Memory B cell (primary cell): ENCODE measurements around the gene HCK.

Source experiments
- ATAC-seq: fragments of 150-1000 bp; cut with Tn5 transposase; 2 replicates; pipeline ENCODE4 v1.10.0; 2021; ENCODE audit warnings: low read depth, mild to moderate bottlenecking, moderate library complexity
- DNase-seq, 2 donors: peaks; one replicate each; pipeline ENCODE4 v3.0.0; 2022; ENCODE audit warnings: low spot score in 2 of 2
- H3K27ac Mint-ChIP-seq: one replicate; pipeline ENCODE4 v1.8.0; 2022; ENCODE audit warnings: mild to moderate bottlenecking, moderate library complexity, mixed read lengths
- H3K27me3 Mint-ChIP-seq: one replicate; pipeline ENCODE4 v1.8.0; 2022; ENCODE audit warnings: mixed read lengths
- H3K36me3 Mint-ChIP-seq: one replicate; pipeline ENCODE4 v1.8.0; 2022; ENCODE audit warnings: mild to moderate bottlenecking, mixed read lengths
- H3K4me1 Mint-ChIP-seq: one replicate; pipeline ENCODE4 v1.8.0; 2022; ENCODE audit warnings: mixed read lengths
- H3K4me3 Mint-ChIP-seq: one replicate; pipeline ENCODE4 v1.8.0; 2022; ENCODE audit warnings: mild to moderate bottlenecking, moderate library complexity, mixed read lengths
- H3K9me3 Mint-ChIP-seq: one replicate; pipeline ENCODE4 v1.8.0; 2022; ENCODE audit warnings: mixed read lengths

The HCK gene

DNA sequence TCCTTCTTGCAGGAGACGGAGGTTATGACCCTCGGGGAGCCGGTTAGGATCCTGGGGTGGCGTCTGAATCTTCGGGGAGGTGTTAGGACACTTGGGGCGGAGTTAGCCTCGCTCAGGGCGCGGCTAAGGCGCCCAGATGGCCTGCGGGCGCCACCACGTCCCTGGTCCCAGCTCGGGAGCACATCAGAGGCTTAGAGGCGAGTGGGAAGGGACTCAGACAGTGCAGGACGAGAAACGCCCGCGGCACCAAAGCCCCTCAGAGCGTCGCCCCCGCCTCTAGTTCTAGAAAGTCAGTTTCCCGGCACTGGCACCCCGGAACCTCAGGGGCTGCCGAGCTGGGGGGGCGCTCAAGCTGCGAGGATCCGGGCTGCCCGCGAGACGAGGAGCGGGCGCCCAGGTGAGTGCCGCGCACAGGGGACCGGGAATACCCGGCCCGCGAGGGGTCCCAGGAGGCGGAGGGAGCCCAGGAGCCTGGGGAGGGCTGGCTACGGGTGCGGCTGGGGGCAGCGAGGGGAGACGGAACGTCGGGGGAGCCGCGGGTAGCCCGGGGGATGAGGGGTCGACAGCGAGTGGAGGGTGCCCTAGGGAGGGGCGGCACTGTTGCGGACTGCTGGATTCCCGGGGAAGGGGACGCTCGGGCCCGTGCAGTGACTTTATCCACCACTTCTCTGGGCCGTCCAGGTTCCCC is at the start of gene HCK:
HCK (plus strand) TSS at position 153 of the 688 bp plus-strand sequence.
- Mint-ChIP-seq H3K27me3 (no peaks in the 10 kb centered on the region), H3K27ac (peak within 1 kb of the TSS; percentile 78), H3K4me1 (peaks cover 19% of the 10 kb centered on the region), H3K9me3 (no peaks in the 10 kb centered on the region), H3K4me3 (peak within 1 kb of the TSS; percentile 95), H3K36me3 (peaks cover 4% of the 10 kb centered on the region)
- DNase-seq = peak in 1 of 2 donors; percentile 35
- ATAC-seq = peak; percentile 62

DNA sequence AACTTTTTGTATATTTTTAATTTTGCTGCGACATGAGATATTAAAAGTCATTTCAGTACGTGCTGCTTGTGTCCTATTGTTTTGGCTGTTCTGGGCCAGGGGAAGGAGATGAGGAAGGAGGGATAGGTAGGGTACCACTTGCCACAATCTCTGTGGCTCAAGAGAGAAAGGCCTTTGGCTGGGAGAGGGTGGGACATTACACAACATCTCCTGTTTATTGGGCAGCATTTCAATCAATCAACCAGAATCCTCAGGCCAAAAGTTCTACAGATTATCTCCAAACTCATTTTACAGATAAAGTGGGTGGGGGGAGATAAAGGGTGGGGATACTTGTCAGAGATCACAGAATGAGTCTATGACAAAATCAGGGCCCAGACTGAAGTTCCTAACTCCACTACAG is 48.7 kb upstream of the HCK start:
- no peak for ATAC-seq
- peaks cover 4% of the 10 kb centered on the region for H3K27me3 Mint-ChIP-seq
- H3K36me3 Mint-ChIP-seq = no peaks in the 10 kb centered on the region
- H3K27ac Mint-ChIP-seq = no peak overlapping the region
- H3K9me3 Mint-ChIP-seq = no peaks in the 10 kb centered on the region
- no peak overlapping the region for H3K4me3 Mint-ChIP-seq
- H3K4me1 Mint-ChIP-seq = no peaks in the 10 kb centered on the region
- DNase-seq = no peak

DNA sequence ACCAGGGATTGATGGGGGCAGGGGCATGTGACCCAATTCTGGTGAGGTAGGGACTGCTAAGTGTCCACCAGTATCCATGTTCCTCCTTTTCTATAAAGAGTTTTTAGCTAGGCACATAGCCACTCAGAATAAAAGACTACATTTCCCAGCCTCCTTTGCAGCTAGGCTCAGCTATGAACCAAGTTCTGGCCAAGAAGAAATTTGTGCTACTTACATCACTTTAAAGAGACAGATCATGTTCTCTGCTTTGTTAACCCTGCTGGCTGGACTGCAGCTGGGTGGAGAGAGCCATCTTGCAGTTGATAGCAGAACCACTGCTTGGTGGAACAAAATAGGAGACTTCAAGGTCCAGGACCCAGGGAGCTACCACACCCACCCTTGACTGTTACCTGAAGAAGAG is 47.1 kb upstream of the HCK start:
- DNase-seq = no peak

DNA sequence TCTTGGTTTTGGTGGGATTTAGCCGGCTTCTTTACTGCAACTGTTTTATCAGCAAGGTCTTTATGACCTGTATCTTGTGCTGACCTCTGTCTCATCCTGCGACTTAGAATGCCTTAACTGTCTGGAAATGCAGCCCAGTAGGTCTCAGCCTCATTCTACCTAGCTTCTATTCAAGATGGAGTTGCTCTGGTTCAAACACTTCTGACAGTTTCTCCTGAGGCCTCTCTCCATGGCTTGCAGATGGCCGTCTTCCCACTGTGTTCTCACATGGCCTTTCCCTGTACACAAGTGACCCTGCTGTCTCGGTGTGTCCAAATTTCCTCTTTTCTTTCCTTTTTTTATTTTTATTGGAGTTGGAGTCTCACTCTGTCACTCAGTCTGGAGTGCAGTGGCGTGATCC is 46.0 kb upstream of the HCK start:
- H3K9me3 Mint-ChIP-seq = no peaks in the 10 kb centered on the region
- no peak overlapping the region for H3K27ac Mint-ChIP-seq
- no peaks in the 10 kb centered on the region for H3K36me3 Mint-ChIP-seq
- no peak overlapping the region for H3K4me3 Mint-ChIP-seq
- peaks cover 7% of the 10 kb centered on the region for H3K27me3 Mint-ChIP-seq
- no peaks in the 10 kb centered on the region for H3K4me1 Mint-ChIP-seq
- DNase-seq (no peak), ATAC-seq (no peak)

More for the DNA sequence above, 47.1 kb upstream of the HCK start:
- peaks cover 5% of the 10 kb centered on the region for H3K27me3 Mint-ChIP-seq
- no peaks in the 10 kb centered on the region for H3K36me3 Mint-ChIP-seq
- ATAC-seq = no peak
- H3K9me3 Mint-ChIP-seq = no peaks in the 10 kb centered on the region
- H3K4me3 Mint-ChIP-seq = no peak overlapping the region
- H3K27ac Mint-ChIP-seq = no peak overlapping the region
- no peaks in the 10 kb centered on the region for H3K4me1 Mint-ChIP-seq

DNA sequence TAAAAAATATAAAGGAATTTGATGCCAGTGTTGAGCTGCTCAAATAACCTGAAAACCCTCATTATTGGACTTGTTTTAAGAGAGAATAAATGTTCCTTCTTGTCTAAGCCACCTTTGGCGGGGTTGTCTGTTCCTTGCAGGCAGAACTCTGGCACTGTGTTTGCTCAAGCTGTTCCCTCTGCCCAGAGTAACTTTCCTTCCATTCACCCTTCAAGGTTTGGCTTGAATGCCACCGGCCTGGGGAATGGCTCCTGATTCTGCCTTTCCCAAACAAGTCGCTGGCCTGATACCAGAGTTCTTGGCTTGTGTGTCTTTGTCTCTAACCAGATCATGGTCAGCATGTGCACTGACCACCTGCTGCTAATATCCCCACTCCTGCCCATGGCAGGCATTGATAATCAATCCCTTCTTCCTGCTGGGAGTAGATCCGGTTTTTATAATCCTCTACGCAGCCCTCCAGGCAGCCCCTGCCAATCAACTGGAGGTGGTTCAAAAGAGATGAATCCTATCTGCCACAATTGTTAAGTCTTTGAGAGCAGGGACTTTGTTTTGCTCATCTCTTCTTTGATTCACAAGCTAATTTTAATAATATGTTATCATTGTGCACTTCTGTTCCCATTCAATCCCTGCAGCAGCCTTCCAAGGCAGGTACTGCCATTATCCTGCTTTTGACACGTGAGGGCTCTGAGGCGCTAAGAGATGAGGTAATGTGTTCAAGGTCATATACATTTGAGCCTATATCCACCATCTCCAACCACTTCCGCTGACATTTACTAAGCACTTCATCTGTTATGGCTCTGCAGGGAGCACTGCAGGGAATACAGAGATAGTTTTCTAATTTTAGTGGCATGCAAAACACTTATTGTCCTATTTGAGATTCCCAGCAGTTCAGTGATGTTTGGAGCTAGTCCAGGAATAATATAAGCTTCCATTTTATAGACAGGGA is 44.9 kb upstream of the HCK start:
- H3K9me3 Mint-ChIP-seq = no peaks in the 10 kb centered on the region
- H3K4me1 Mint-ChIP-seq = no peaks in the 10 kb centered on the region
- no peak for DNase-seq
- H3K27ac Mint-ChIP-seq = no peak overlapping the region
- ATAC-seq = no peak
- no peak overlapping the region for H3K4me3 Mint-ChIP-seq
- peaks cover 10% of the 10 kb centered on the region for H3K27me3 Mint-ChIP-seq
- no peaks in the 10 kb centered on the region for H3K36me3 Mint-ChIP-seq

DNA sequence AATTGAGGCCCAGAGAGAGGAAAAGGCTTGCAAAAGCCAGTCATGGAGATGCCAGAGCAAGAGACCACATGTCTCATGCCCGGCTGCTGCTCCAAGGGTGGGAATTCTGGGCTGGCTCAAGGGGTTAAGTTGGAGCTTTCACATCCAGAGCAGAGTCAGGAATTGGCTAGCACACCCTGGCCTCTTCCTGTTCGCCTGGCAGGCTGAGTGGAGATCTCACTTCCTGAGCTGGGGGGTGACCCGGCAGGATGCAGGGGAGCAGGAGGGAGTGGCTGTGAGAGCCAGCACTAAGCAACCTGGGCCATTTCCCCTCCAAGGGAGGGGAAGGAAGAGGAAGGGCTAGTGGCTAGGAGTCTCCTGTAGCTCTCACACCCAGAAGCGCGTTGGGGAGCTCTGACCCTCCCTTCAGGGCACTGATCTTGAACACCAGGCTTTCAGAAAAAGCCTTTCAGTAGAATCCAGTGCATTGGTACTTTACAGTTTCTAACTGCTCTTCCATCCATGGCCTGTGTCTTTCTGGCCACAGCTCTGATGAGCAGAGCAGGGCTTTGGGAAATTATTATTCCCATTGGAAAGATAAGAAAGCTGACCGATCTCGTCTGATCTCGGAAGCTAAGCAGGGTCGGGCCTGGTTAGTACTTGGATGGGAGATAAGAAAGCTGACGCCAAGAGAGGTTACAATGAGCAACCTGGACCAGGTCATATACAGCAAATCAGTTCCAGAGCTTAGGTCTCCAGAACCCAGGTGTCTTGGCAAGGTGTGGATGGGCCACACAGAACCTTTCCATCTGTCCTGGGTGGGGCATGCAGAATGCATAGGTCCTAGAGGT is 44.0 kb upstream of the HCK start:
- DNase-seq = no peak
- Mint-ChIP-seq H3K4me3 (no peak overlapping the region), H3K9me3 (no peaks in the 10 kb centered on the region), H3K27me3 (peaks cover 10% of the 10 kb centered on the region), H3K27ac (no peak overlapping the region), H3K4me1 (no peaks in the 10 kb centered on the region), H3K36me3 (no peaks in the 10 kb centered on the region)
- no peak for ATAC-seq

DNA sequence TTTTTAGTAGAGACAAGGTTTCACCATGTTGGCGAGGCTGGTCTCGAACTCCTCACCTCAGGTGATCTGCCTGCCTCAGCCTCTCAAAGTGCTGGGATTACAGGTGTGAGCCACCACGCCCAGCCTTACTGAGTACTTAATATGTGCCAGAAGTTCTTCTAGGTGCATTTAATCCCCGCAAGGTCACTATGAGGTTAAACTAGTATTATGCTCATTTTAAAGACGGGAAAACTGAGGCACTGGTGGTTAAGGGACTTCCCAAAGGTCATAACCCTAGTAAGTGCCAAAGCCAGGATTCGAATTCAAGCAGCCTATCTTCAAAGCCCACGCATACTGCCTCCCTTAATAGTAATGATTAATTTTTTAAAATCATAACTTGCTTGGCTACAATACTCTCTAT is 42.5 kb upstream of the HCK start:
- Mint-ChIP-seq H3K4me3 (no peak overlapping the region), H3K9me3 (no peaks in the 10 kb centered on the region), H3K27me3 (peaks cover 10% of the 10 kb centered on the region), H3K27ac (no peak overlapping the region), H3K36me3 (no peaks in the 10 kb centered on the region), H3K4me1 (no peaks in the 10 kb centered on the region)
- ATAC-seq = no peak
- DNase-seq = no peak

DNA sequence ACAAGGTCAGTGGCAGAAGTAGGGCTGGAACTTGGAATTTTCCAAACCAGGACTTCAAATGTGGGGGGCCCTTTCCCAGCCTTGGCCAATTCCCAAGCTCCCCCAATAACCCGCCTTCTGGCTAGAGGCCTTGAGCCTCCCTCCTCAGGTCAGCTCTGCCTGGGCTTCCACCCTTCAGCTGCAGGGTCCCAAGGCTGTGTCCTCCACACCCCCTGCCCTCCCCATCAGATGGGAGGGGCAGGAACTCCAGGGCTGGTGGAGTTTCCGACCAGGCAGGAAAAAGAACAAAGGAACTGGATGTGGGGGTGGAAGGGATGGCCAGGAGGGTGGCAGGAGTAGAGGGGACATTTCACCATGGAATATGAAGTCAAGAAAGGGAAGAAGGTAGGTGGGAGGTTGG is 41.9 kb upstream of the HCK start, which contains the start of gene CCM2L:
CCM2L (plus strand) TSS at position 338 of the 400 bp plus-strand sequence; CDS start at position 355, 17 bp downstream.
- Mint-ChIP-seq H3K36me3 (no peaks in the 10 kb centered on the region), H3K27me3 (peaks cover 13% of the 10 kb centered on the region), H3K4me3 (no peak within 1 kb of the TSS), H3K4me1 (no peaks in the 10 kb centered on the region), H3K27ac (no peak within 1 kb of the TSS), H3K9me3 (no peaks in the 10 kb centered on the region)
- ATAC-seq = no peak
- DNase-seq = no peak

DNA sequence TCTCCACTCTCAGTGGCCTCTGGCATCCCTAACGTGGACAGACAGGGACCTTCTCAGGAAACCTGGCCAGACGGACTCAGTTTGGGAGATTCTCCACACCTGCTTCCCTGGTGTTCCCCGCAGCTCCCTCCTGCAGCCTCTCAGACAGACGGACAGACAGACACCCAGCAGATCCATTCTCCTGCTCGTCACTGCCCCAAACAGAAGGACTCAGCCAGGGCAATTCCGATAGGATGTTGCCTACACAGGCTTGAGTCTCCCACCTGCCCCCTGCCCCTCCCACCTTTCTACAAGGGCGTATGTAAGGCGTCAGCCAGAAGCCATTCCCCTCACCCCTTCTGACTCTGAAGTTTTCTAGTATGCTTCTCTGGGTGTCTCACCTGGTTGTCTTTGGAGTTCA is 41.4 kb upstream of the HCK start:
- Mint-ChIP-seq H3K4me3 (no peak overlapping the region), H3K9me3 (no peaks in the 10 kb centered on the region)

DNA sequence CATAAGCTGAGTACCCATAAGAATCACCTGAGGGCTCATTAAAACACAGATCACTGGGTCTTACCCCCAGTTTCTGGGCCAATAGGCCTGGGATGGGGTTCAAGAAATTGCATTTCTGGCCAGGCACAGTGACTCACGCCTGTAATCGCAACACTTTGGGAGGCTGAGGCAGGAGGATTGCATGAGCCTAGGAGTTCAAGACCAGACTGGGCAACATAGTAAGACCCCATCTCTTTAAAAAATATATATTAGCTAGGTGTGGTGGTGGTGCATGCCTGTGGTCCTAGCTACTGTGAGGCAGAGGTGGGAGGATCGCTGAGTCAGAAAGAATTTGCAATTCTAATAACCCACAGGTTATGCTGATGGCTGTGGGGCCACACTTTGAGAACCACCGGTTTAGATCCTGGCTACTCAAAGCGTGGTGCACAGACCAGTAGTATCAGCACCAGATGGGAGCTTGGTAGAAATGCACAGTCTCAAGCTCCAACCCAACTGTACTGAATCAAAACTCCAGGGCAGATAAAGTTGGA is 39.8 kb upstream of the HCK start:
- Mint-ChIP-seq H3K4me3 (no peak overlapping the region), H3K27ac (no peak overlapping the region), H3K27me3 (peaks cover 15% of the 10 kb centered on the region), H3K36me3 (no peaks in the 10 kb centered on the region), H3K9me3 (no peaks in the 10 kb centered on the region), H3K4me1 (no peaks in the 10 kb centered on the region)
- DNase-seq = no peak
- no peak for ATAC-seq

More for the DNA sequence above, 41.4 kb upstream of the HCK start:
- Mint-ChIP-seq H3K36me3 (no peaks in the 10 kb centered on the region), H3K27ac (no peak overlapping the region), H3K27me3 (peaks cover 15% of the 10 kb centered on the region), H3K4me1 (no peaks in the 10 kb centered on the region)
- ATAC-seq = no peak
- no peak for DNase-seq

DNA sequence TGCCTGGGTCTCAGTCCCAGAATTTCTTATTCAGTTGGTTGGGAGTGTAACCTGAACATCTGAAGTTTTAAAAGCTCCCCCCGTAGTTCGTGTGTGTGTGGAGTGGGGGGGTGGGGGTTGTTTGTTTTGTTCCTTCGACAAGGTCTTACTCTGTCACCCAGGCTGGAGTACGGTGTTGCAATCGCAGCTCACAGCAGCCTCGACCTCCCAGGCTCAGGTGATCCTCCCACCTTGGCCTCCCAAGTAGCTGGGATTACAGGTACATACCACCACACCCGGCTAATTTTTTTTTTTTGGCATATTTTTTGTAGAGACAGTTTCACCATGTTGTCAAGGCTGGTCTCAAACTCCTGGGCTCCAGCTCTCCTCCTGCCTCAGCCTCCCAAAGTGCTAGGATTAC is 38.7 kb upstream of the HCK start:
- Mint-ChIP-seq H3K4me1 (peaks cover 4% of the 10 kb centered on the region), H3K36me3 (no peaks in the 10 kb centered on the region), H3K27me3 (peaks cover 17% of the 10 kb centered on the region), H3K4me3 (no peak overlapping the region), H3K27ac (no peak overlapping the region), H3K9me3 (no peaks in the 10 kb centered on the region)
- ATAC-seq (no peak), DNase-seq (no peak)

DNA sequence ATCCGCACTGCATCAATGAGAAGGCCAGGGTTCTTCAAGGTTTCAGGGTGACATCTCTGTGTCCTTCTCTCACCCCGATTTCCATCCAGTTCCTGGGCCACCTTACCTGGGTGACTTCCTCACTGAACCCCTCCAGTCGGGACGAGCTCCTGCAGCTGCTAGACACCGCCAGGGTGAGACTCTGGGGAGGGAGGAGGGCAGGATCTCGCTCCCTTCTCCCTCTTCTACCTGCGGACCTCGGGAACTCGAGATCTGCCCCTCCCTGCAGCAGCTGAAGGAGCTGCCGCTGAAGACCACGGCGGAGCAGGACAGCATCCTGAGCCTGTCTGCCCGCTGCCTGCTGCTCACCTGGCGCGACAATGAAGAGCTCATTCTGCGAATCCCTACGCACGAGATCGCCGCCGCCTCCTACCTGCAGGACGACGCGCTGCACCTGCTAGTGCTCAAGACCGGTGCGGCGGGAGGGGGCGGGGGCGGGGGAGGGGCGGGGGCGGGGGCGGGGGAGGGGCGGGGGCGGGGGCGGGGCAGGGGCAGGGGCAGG is 34.3 kb upstream of the HCK start:
- H3K36me3 Mint-ChIP-seq = no peaks in the 10 kb centered on the region
- H3K4me1 Mint-ChIP-seq = peaks cover 16% of the 10 kb centered on the region
- DNase-seq (peak; percentile 26 to 36), ATAC-seq (peak; percentile 84)
- H3K4me3 Mint-ChIP-seq = peak overlapping the region; percentile 94
- peaks cover 30% of the 10 kb centered on the region for H3K27me3 Mint-ChIP-seq
- H3K27ac Mint-ChIP-seq = no peak overlapping the region
- H3K9me3 Mint-ChIP-seq = no peaks in the 10 kb centered on the region
